HepG2 (cell line): ENCODE data around the gene TASP1. TPM values are rescaled to one million over a fixed set of nuclear protein-coding genes. Genes with fewer than 3 reads are reported as not detected.
A peak's percentile ranks its signal among the peaks of the same experiment; 100 is the strongest.

Source experiments
- BRCA1 ChIP-seq: sonication (generic); formaldehyde crosslinking; IDR thresholded peaks from 2 replicates; pipeline ENCODE4 v1.4.0; 2020; ENCODE audit warnings: missing genetic modification reagents
- GPN1 ChIP-seq: sonication (generic); formaldehyde crosslinking; IDR thresholded peaks from 2 replicates; pipeline ENCODE4 v1.5.1; 2020; ENCODE audit warnings: missing genetic modification reagents, borderline replicate concordance
- LCORL ChIP-seq, 2 experiments: fragments of 450-650 bp in 1 of 2; sonication (generic) in 1 of 2; formaldehyde crosslinking in 1 of 2; IDR thresholded peaks; 2 replicates each; pipeline versions ENCODE4 v1.5.0 to v1.6.1; 2017 to 2020; ENCODE audit warnings: antibody characterized with exemption in 1 of 2, missing genetic modification reagents in 1 of 2
- MAFK ChIP-seq, 2 experiments: IDR thresholded peaks in 1 of 2; conservative IDR thresholded peaks in 1 of 2; 2 replicates each; pipeline ENCODE4 v1.6.1; 2011; ENCODE audit warnings: improper control_type of control experiment in 2 of 2, low read length in 2 of 2
- PHF8 ChIP-seq: sonication (generic); formaldehyde crosslinking; IDR thresholded peaks from 2 replicates; pipeline ENCODE4 v1.5.0; 2020; ENCODE audit warnings: missing genetic modification reagents
- REXO4 ChIP-seq: sonication (generic); formaldehyde crosslinking; IDR thresholded peaks from 2 replicates; pipeline ENCODE4 v1.8.0; 2022; ENCODE audit warnings: missing genetic modification reagents, mild to moderate bottlenecking, borderline replicate concordance
- SIN3A ChIP-seq: IDR thresholded peaks from 2 replicates; pipeline ENCODE4 v1.6.1; 2011; ENCODE audit warnings: low read depth, mild to moderate bottlenecking, control low read depth, low read length, borderline replicate concordance
- SNAPC2 ChIP-seq: sonication (generic); formaldehyde crosslinking; IDR thresholded peaks from 2 replicates; pipeline ENCODE4 v1.8.1; 2022; ENCODE audit warnings: mild to moderate bottlenecking, missing genetic modification reagents
- ZFP1 ChIP-seq: IDR thresholded peaks from 2 replicates; pipeline ENCODE4 v1.6.1; 2016
- ZNF33A ChIP-seq: sonication (generic); formaldehyde crosslinking; IDR thresholded peaks from 2 replicates; pipeline ENCODE4 v1.5.1; 2020; ENCODE audit warnings: missing genetic modification reagents, mild to moderate bottlenecking, moderate library complexity, borderline replicate concordance
- ZNF34 ChIP-seq: sonication (generic); formaldehyde crosslinking; IDR thresholded peaks from 2 replicates; pipeline ENCODE4 v1.4.0; 2020; ENCODE audit warnings: mild to moderate bottlenecking, missing genetic modification reagents, borderline replicate concordance
- ZNF557 ChIP-seq: sonication (generic); formaldehyde crosslinking; IDR thresholded peaks from 2 replicates; pipeline ENCODE4 v1.4.0; 2020; ENCODE audit warnings: missing genetic modification reagents
- ZNF614 ChIP-seq: IDR thresholded peaks from 2 replicates; pipeline ENCODE4 v1.6.1; 2018; ENCODE audit warnings: missing biosample characterization, missing genetic modification reagents, inconsistent platforms, borderline replicate concordance
- ZNF619 ChIP-seq: sonication (generic); formaldehyde crosslinking; IDR thresholded peaks from 2 replicates; pipeline ENCODE4 v1.4.0; 2020; ENCODE audit warnings: mild to moderate bottlenecking, missing genetic modification reagents
- ZSCAN29 ChIP-seq: sonication (generic); formaldehyde crosslinking; conservative IDR thresholded peaks from 2 replicates; pipeline ENCODE4 v1.4.0; 2020; ENCODE audit warnings: mild to moderate bottlenecking, missing genetic modification reagents
- polyA plus RNA-seq, 8 experiments: library from polyadenylated mRNA; depleted of rRNA in 3 of 8; stranded (reverse) in 7 of 8; unstranded in 1 of 8; fragments of >200 nt; fragmentation: Illumina TruSeq in 4 of 8; extraction: Trizol in 4 of 8; gene quantifications; 2 replicates each; pipeline versions ENCODE4 v1.2.1 to v1.2.3, GENCODE V29; 2011 to 2016; ENCODE audit warnings: low read depth in 4 of 8, missing spikeins in 1 of 8, mixed read lengths in 1 of 8; ENCODE audit not compliant: insufficient read depth in 1 of 8
- total RNA-seq, 5 experiments: library from RNA; depleted of rRNA; stranded (reverse); fragments of >200 nt; fragmentation: Illumina TruSeq; extraction: Trizol; gene quantifications; 2 replicates each; pipeline ENCODE4 v1.2.3, GENCODE V29; 2016; ENCODE audit warnings: low read depth in 1 of 5
- TF ChIP-seq, protein P1 (sequence below): sonication (generic); IDR thresholded peaks from 2 replicates; pipeline ENCODE4 v1.6.1; 2016; ENCODE audit warnings: low read depth, borderline replicate concordance
- TF ChIP-seq, protein P2 (sequence below): fragments of 450-650 bp; IDR thresholded peaks from 2 replicates; pipeline ENCODE4 v1.6.1; 2017; ENCODE audit warnings: mild to moderate bottlenecking
- TF ChIP-seq, protein P3 (sequence below), 2 experiments: sonication (generic) in 1 of 2; formaldehyde crosslinking in 1 of 2; IDR thresholded peaks; 2 replicates each; pipeline versions ENCODE4 v1.5.1 to v1.6.1; 2011 to 2020; ENCODE audit warnings: borderline replicate concordance in 1 of 2, low read depth in 1 of 2, low read length in 1 of 2, mild to moderate bottlenecking in 1 of 2, missing genetic modification reagents in 1 of 2, moderate library complexity in 1 of 2
- TF ChIP-seq, protein P4 (sequence below): sonication (generic); formaldehyde crosslinking; IDR thresholded peaks from 2 replicates; pipeline ENCODE4 v1.4.0; 2020; ENCODE audit warnings: missing genetic modification reagents, borderline replicate concordance

TASP1 gene
- total and polyA plus RNA-seq, 2 of the 13 experiments (the other 11 are each of a cell fraction or from before 2014, with no cell fraction given) = 10.0 to 25.2 TPM

DNA sequence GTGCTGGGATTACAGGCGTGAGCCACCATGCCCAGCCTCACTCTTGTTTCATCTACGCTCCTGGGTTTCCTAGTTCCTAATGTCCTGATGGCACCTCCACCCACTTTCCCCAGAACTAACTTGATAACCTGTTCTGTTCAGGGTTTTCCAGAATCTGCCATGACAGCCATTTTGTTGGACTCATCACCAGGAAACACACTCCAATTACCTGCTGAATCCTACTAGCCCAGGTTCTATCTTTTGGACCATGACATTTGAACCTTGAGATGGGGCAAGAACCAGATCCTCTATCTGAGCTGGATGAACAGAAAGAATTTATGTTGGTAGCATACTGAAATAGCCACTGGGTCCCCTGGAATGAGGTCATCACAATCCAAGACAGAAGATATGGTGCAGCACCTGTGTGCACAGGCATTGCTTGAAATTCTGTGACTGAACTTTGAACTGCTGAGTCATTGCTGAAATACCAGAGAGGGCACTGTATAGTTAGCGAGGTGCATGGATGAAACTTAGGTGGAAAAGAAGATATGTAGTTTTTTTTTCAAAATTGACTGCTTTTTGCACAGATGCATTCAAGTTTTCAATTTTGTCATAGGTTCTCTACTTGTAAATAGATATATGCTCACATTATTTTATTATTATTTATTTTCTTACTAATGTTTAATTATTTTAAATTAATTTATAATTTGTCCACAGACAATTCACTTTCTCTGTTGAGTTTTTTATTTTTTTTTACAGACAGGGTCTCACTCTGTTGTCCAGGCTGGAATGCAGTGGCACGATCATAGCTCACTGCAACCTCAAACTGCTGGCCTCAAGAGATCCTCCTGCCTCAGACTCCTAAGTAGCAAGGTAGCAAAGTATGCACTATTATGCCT is 42.8 kb upstream of the TASP1 start (continued):
- peak; percentile 92; the same call in 1 of the 2 replicates for TF ChIP-seq ZNF614 (CRISPR knock-in tag)
- TF ChIP-seq LCORL (IDR thresholded peaks at IDR 0.05) = peak; percentile 43; the same call in 1 of the 2 replicates
- peak; percentile 88 for TF ChIP-seq LCORL (CRISPR knock-in tag; IDR thresholded peaks at IDR 0.05)
- TF ChIP-seq GPN1 (CRISPR knock-in tag) = no peak
- TF ChIP-seq ZNF33A (CRISPR knock-in tag) = no peak
- no peak for TF ChIP-seq ZNF619 (CRISPR knock-in tag)
- no peak for TF ChIP-seq SIN3A
- peak; percentile 64; the same call in 1 of the 2 replicates for TF ChIP-seq ZNF557 (CRISPR knock-in tag)
- no peak for TF ChIP-seq ZSCAN29 (CRISPR knock-in tag)
- no peak for TF ChIP-seq BRCA1 (CRISPR knock-in tag)
- peak; percentile 83 for TF ChIP-seq ZFP1
- TF ChIP-seq REXO4 (CRISPR knock-in tag) = no peak
- TF ChIP-seq, protein P1, sequence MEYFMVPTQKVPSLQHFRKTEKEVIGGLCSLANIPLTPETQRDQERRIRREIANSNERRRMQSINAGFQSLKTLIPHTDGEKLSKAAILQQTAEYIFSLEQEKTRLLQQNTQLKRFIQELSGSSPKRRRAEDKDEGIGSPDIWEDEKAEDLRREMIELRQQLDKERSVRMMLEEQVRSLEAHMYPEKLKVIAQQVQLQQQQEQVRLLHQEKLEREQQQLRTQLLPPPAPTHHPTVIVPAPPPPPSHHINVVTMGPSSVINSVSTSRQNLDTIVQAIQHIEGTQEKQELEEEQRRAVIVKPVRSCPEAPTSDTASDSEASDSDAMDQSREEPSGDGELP = peak; percentile 75; the same call in 1 of the 2 replicates
- TF ChIP-seq, protein P2, sequence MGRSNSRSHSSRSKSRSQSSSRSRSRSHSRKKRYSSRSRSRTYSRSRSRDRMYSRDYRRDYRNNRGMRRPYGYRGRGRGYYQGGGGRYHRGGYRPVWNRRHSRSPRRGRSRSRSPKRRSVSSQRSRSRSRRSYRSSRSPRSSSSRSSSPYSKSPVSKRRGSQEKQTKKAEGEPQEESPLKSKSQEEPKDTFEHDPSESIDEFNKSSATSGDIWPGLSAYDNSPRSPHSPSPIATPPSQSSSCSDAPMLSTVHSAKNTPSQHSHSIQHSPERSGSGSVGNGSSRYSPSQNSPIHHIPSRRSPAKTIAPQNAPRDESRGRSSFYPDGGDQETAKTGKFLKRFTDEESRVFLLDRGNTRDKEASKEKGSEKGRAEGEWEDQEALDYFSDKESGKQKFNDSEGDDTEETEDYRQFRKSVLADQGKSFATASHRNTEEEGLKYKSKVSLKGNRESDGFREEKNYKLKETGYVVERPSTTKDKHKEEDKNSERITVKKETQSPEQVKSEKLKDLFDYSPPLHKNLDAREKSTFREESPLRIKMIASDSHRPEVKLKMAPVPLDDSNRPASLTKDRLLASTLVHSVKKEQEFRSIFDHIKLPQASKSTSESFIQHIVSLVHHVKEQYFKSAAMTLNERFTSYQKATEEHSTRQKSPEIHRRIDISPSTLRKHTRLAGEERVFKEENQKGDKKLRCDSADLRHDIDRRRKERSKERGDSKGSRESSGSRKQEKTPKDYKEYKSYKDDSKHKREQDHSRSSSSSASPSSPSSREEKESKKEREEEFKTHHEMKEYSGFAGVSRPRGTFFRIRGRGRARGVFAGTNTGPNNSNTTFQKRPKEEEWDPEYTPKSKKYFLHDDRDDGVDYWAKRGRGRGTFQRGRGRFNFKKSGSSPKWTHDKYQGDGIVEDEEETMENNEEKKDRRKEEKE = no peak
- TF ChIP-seq PHF8 = no peak
- TF ChIP-seq, protein P3, sequence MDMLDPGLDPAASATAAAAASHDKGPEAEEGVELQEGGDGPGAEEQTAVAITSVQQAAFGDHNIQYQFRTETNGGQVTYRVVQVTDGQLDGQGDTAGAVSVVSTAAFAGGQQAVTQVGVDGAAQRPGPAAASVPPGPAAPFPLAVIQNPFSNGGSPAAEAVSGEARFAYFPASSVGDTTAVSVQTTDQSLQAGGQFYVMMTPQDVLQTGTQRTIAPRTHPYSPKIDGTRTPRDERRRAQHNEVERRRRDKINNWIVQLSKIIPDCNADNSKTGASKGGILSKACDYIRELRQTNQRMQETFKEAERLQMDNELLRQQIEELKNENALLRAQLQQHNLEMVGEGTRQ (IDR thresholded peaks at IDR 0.05; ENCODE audit: low read depth, low read length) = no peak
- TF ChIP-seq, protein P3 (CRISPR knock-in tag; IDR thresholded peaks at IDR 0.05; ENCODE audit: borderline replicate concordance) = no peak; the same call in 1 of the 2 replicates
- TF ChIP-seq MAFK (conservative IDR thresholded peaks at IDR 0.05 in 1 of 2, IDR thresholded peaks at IDR 0.05 in 1 of 2; ENCODE audit: low read length in 2 of 2) = peak; percentile 95 to 99
- TF ChIP-seq SNAPC2 (CRISPR knock-in tag) = no peak
- TF ChIP-seq, protein P4, sequence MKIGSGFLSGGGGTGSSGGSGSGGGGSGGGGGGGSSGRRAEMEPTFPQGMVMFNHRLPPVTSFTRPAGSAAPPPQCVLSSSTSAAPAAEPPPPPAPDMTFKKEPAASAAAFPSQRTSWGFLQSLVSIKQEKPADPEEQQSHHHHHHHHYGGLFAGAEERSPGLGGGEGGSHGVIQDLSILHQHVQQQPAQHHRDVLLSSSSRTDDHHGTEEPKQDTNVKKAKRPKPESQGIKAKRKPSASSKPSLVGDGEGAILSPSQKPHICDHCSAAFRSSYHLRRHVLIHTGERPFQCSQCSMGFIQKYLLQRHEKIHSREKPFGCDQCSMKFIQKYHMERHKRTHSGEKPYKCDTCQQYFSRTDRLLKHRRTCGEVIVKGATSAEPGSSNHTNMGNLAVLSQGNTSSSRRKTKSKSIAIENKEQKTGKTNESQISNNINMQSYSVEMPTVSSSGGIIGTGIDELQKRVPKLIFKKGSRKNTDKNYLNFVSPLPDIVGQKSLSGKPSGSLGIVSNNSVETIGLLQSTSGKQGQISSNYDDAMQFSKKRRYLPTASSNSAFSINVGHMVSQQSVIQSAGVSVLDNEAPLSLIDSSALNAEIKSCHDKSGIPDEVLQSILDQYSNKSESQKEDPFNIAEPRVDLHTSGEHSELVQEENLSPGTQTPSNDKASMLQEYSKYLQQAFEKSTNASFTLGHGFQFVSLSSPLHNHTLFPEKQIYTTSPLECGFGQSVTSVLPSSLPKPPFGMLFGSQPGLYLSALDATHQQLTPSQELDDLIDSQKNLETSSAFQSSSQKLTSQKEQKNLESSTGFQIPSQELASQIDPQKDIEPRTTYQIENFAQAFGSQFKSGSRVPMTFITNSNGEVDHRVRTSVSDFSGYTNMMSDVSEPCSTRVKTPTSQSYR (CRISPR knock-in tag) = no peak
- no peak for TF ChIP-seq ZNF34
